ENCODE results near the gene SNTA1. TPM values are rescaled to one million over a fixed set of nuclear protein-coding genes. Genes with fewer than 3 reads are reported as not detected.

The SNTA1 gene
- total and polyA plus RNA-seq, 2 of the 13 experiments (the other 11 are each of a cell fraction or from before 2014, with no cell fraction given) = 16.4 to 18.3 TPM

DNA sequence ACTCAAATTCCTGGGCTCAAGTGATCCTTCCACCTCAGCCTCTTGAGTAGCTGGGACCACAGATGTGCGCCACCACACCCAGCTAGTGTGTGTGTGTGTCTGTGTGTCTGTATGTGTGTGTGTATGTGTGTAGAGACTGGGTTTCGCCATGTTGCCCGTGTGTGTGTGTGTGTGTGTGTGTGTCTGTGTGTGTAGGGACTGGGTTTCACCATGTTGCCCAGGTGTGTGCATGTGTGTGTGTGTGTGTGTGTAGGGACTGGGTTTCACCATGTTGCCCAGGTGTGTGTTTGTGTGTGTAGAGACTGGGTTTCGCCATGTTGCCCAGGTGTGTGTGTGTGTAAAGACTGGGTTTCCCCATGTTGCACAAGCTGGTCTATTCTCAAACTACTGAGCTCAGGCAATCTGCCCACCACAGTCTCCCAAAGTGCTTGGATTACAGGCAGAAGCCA, 70.5 kb downstream of the SNTA1 start (continued):
- TF ChIP-seq, protein P1, sequence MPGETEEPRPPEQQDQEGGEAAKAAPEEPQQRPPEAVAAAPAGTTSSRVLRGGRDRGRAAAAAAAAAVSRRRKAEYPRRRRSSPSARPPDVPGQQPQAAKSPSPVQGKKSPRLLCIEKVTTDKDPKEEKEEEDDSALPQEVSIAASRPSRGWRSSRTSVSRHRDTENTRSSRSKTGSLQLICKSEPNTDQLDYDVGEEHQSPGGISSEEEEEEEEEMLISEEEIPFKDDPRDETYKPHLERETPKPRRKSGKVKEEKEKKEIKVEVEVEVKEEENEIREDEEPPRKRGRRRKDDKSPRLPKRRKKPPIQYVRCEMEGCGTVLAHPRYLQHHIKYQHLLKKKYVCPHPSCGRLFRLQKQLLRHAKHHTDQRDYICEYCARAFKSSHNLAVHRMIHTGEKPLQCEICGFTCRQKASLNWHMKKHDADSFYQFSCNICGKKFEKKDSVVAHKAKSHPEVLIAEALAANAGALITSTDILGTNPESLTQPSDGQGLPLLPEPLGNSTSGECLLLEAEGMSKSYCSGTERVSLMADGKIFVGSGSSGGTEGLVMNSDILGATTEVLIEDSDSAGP (CRISPR knock-in tag; IDR thresholded peaks at IDR 0.05; ENCODE audit: borderline replicate concordance) = peak; percentile 20; the same call in 1 of the 2 replicates
- TF ChIP-seq ZNF24 (IDR thresholded peaks at IDR 0.05) = no peak
- TF ChIP-seq, protein P2, sequence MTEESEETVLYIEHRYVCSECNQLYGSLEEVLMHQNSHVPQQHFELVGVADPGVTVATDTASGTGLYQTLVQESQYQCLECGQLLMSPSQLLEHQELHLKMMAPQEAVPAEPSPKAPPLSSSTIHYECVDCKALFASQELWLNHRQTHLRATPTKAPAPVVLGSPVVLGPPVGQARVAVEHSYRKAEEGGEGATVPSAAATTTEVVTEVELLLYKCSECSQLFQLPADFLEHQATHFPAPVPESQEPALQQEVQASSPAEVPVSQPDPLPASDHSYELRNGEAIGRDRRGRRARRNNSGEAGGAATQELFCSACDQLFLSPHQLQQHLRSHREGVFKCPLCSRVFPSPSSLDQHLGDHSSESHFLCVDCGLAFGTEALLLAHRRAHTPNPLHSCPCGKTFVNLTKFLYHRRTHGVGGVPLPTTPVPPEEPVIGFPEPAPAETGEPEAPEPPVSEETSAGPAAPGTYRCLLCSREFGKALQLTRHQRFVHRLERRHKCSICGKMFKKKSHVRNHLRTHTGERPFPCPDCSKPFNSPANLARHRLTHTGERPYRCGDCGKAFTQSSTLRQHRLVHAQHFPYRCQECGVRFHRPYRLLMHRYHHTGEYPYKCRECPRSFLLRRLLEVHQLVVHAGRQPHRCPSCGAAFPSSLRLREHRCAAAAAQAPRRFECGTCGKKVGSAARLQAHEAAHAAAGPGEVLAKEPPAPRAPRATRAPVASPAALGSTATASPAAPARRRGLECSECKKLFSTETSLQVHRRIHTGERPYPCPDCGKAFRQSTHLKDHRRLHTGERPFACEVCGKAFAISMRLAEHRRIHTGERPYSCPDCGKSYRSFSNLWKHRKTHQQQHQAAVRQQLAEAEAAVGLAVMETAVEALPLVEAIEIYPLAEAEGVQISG (CRISPR knock-in tag; IDR thresholded peaks at IDR 0.05) = no peak
- no peak for TF ChIP-seq ZNF782 (CRISPR knock-in tag; IDR thresholded peaks at IDR 0.05; ENCODE audit: borderline replicate concordance)
- TF ChIP-seq, protein P3, sequence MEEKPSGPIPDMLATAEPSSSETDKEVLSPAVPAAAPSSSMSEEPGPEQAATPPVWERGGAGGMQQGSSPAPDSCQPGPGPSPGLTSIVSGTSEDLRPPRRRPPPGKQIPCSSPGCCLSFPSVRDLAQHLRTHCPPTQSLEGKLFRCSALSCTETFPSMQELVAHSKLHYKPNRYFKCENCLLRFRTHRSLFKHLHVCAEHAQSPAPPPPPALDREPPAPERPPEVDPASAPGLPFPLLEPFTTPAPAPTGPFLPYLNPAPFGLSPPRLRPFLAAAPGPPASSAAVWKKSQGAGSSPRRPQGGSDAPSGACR (CRISPR knock-in tag; IDR thresholded peaks at IDR 0.05) = no peak
- TF ChIP-seq ZFP62 (CRISPR knock-in tag; IDR thresholded peaks at IDR 0.05) = no peak
- TF ChIP-seq SRY (CRISPR knock-in tag; IDR thresholded peaks at IDR 0.05) = peak; percentile 49; the same call in 1 of the 2 replicates
- TF ChIP-seq MZF1 (CRISPR knock-in tag; IDR thresholded peaks at IDR 0.05; ENCODE audit: borderline replicate concordance) = no peak
- no peak for TF ChIP-seq ZNF331 (CRISPR knock-in tag; IDR thresholded peaks at IDR 0.05)
- TF ChIP-seq ZNF264 (CRISPR knock-in tag; IDR thresholded peaks at IDR 0.05) = no peak
- no peak for TF ChIP-seq SNAPC2 (CRISPR knock-in tag; IDR thresholded peaks at IDR 0.05)
- no peak; the same call in 1 of the 2 replicates for TF ChIP-seq SSRP1 (CRISPR knock-in tag; IDR thresholded peaks at IDR 0.05)
- no peak for TF ChIP-seq AKAP8 (CRISPR knock-in tag; IDR thresholded peaks at IDR 0.05)
- TF ChIP-seq NFIB (CRISPR knock-in tag; IDR thresholded peaks at IDR 0.05; ENCODE audit: borderline replicate concordance) = no peak
- TF ChIP-seq MTF1 (CRISPR knock-in tag; IDR thresholded peaks at IDR 0.05) = no peak
- TF ChIP-seq, protein P4, sequence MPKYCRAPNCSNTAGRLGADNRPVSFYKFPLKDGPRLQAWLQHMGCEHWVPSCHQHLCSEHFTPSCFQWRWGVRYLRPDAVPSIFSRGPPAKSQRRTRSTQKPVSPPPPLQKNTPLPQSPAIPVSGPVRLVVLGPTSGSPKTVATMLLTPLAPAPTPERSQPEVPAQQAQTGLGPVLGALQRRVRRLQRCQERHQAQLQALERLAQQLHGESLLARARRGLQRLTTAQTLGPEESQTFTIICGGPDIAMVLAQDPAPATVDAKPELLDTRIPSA (CRISPR knock-in tag; IDR thresholded peaks at IDR 0.05; ENCODE audit: borderline replicate concordance) = no peak
- TF ChIP-seq TOE1 (CRISPR knock-in tag; IDR thresholded peaks at IDR 0.05) = no peak
- TF ChIP-seq XBP1 (CRISPR knock-in tag; IDR thresholded peaks at IDR 0.05) = no peak
- TF ChIP-seq KDM6A (CRISPR knock-in tag; IDR thresholded peaks at IDR 0.05; ENCODE audit: low read depth) = no peak
- TF ChIP-seq ZNF235 (CRISPR knock-in tag; IDR thresholded peaks at IDR 0.05; ENCODE audit: borderline replicate concordance) = no peak
- TF ChIP-seq KDM5B (CRISPR knock-in tag; IDR thresholded peaks at IDR 0.05; ENCODE audit: borderline replicate concordance) = no peak
- peak; percentile 26; the same call in 1 of the 2 replicates for TF ChIP-seq TBX3 (IDR thresholded peaks at IDR 0.05; ENCODE audit: borderline replicate concordance)
- no peak for TF ChIP-seq RORA (CRISPR knock-in tag; IDR thresholded peaks at IDR 0.05)
- TF ChIP-seq GABPB1 (CRISPR knock-in tag; IDR thresholded peaks at IDR 0.05) = 0 out of 2 replicates have a peak, but pooled peaks have one; percentile 40
